GM21526 (cell line): ENCODE results near the gene DOK1.
"Not testable (repeated sequence)": the region's sequence is repeated elsewhere in the genome, so short reads cannot be mapped to it uniquely, and the experiment has no call there.

Experiments
- ATAC-seq: cut with Tn5 transposase; IDR thresholded peaks from one replicate; pipeline ENCODE4 v1.9.1; 2021; ENCODE audit warnings: moderate library complexity; ENCODE audit not compliant: unreplicated experiment, low FRiP score

DOK1 gene

GRCh38 chr2:74544634-74545033 lies 9.9 kb upstream of the DOK1 start:
- no peak for ATAC-seq

DNA sequence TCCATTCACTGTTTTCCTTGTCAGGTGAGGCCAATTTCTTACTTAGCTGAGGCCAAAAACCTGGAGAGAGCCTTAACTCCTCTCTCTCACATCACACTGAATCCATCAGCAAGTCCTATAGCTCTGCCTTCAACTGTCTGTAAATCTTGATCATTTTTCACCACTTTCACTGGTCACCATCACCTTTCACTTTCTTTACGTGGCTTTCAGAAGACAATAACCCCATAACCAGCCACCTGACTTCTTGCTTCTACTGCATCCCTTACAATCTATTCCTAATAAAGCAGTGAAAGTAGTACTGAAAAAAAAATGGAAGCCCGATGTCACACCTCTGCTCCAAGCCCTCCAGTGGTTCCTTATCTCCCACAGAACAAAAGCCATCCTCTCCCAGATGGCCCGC lies 8.5 kb upstream of the DOK1 start:
- ATAC-seq, result no peak

- ATAC-seq, result no peak
Observed at GRCh38 chr2:74548285-74548899, 6.1 kb upstream of the DOK1 start.

DNA sequence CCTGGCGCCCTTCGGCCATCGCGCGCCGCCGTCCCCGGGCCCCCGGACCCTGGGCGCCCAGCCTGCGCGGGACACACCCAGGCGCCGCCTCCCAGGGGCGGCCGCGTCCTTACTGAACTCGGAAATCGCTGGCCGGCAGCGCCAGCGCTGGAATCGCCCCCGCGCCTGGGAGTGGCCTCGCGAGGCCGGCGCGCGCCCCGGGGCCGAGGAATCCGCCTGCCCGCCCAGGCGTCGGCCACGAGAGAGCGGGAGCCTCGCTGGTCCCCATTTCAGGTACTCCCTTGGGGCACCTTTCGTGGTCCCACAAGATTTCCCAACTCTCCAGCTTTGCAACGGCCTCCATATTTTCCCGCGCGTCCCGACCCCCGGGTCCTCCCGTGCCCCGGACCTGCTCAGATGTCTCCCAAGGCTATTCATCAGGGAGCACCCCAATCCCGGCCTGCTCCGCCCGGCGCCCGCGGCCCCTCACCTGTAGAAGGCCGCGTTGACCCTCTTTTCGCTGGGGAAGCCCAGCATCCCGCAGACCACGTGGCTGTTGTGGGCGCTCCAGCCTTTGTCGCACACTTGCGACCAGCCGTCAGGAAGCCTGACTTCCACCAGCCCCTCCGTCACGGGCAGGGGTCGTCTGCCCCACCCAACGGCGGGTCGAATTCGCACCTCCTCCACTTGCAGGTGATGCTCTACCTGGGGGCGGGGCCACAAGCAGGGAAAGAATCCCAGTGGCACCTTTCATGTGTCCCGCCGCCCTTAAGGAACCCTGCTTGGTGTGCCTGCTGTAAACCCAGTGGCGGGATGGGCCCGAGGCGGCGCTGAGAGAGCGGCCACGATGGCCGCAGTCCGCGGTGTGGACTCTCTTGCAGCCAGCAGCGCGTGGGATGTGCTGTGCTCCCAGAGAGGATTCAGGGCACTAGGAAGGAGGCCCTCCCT lies 5.4 kb upstream of the DOK1 start:
- ATAC-seq, result no peak

GRCh38 chr2:74550231-74550630 lies 4.3 kb upstream of the DOK1 start:
- no peak for ATAC-seq

DNA sequence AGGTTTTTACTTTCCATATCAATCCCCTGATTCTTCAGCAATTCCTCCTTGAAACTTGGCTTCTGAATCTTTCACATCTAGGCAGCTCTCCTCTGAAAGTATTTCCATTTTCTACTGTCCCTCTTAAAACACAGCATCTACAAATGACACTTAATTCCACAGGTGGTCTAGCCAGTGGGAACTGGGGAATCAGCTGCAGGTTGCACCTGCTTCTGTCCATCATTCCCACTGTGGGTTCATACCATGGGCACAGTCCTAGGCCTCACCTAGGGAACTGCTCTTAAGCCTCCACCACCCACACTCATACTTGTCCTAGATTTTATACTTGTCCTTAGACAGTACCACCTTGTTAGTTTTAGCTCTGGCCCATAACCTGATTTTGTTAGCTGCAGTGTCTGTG lies 3.0 kb upstream of the DOK1 start:
- no peak for ATAC-seq

- ATAC-seq, result no peak
Observed at GRCh38 chr2:74551942-74552913, 2.3 kb upstream of the DOK1 start.

GRCh38 chr2:74552914-74553811 lies 1.4 kb upstream of the DOK1 start:
- ATAC-seq, result no peak

DNA sequence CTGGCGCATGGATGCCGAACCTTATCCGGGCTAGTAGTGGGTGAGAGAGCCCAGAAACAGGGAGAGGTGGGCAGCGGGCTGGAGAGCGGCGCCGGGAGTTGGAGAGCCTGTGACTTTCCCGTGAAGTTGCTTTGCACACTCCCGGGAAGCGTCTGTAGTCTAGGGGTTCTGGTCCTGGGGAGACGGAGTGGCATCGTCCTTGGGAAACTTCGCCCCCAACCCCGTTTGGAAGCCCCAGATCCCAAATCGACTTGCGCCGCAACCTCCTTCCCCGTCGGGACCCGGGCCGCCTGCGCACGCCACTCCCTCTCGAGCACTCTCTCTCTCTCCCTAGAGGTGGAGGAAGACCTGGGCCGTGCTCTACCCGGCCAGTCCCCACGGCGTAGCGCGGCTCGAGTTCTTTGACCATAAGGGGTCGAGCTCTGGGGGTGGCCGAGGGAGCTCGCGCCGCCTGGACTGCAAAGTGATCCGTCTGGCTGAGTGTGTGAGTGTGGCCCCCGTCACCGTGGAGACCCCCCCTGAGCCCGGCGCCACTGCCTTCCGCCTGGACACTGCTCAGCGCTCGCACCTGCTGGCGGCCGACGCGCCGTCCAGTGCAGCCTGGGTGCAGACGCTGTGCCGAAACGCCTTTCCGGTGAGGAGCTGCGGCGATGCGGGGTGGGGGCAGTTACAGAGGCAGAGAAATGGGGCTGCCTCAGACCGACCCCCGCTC lies 456 bp downstream of the DOK1 start:
- ATAC-seq, result peak; percentile 37

GRCh38 chr2:74555610-74556103 lies 1.1 kb downstream of the DOK1 start:
- no peak for ATAC-seq

- ATAC-seq, result no peak
Observed at GRCh38 chr2:74556159-74556558, 1.6 kb downstream of the DOK1 start.

GRCh38 chr2:74556831-74557370 lies 2.4 kb downstream of the DOK1 start:
- ATAC-seq, result no peak

DNA sequence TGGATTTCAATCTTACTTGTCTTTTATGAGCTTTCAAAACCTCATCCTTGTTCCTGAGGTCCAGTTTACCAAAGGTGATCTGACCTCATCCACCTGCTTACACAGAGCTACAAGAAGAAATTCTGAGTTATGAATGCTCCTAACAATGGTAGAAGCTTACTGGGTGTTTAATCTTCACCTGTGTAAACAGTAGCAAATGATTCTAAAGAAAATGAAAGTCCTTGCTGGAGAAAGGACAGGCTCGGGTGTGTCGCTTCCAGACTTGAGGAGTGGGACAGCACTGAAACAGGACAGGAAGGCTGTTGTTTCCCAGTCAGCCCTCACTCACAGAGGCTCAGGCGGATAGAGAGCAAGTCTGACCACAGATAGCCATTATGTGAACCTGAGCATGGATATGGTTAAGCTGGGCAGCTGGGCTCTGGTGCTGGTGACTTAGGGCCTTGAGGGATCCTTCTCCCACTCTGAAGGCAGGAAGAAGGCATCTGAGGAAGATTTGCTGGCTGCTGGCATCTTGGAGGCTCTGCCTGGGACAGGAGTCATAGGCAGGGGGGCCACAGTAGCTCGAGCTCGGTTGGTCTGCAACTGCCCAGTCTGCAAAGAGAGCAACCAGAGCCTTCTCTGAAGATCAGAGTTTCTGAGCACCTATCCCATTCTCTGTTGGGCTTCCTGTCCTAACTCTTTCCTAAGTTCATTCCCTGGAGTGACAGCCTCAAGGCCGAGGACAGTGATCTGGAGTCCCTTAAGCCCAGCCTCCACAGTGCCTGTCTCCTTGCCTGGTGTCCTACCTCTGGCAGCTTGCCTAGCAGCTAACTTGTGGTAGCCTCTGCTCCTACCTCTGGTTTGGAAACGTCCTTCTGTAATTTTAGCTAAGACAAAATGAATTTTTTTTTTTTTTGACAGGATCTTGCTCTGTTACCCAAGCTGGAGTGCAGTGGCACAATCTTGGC lies 4.0 kb downstream of the DOK1 start:
- ATAC-seq, result no peak

- no peak for ATAC-seq
Observed at GRCh38 chr2:74559912-74560311, 5.4 kb downstream of the DOK1 start.

DNA sequence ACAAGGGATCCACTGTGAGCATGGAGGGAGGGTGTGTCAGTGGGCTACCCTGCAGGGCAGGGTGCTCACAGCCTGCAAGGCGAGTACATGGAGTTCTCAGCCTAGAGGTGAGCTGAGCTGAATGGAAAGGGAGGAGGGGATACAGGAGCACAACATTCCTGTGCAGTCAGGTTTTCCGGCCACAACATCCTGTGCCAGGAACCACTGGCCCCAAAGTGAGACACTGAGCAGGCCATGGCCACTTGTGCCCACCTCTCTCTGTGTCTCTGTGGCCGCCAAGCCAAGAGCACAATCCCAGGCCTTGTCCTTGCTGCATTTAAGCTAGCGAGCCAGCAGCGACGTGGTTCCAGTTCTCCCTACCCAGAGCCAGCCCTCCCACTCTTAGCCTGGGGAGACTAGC lies 6.1 kb downstream of the DOK1 start:
- no peak for ATAC-seq

DNA sequence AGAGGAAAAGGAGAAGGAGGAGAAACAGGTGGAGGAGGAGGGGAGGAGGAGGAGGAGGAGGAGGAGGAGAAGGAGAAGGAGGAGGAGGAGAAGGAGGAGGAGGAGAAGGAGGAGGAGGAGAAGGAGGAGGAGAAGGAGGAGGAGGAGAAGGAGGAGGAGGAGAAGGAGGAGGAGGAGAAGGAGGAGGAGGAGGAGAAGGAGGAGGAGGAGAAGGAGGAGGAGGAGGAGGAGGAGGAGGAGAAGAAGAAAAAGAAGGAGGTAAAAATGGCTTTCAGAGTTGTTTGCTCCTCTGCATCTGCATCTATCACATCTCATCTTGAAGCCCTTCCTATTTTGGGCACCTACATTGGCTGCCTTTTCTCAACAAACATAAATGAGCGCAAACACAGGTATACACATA lies 6.5 kb downstream of the DOK1 start:
- ATAC-seq, result not testable (repeated sequence)

- no peak for ATAC-seq
Observed at GRCh38 chr2:74562126-74562775, 7.7 kb downstream of the DOK1 start.
